OCI-LY1 (cell line): ENCODE results near the gene CCND1.

ENCODE experiments used
- H2AFZ ChIP-seq: fragments of 200-600 bp; sonication (generic), shearing (Covaris generic); 2 replicates; pipeline ENCODE4 v1.6.0; 2014; ENCODE audit warnings: antibody characterized with exemption, mild to moderate bottlenecking, low read length
- H3F3A ChIP-seq: fragments of 200-600 bp; sonication (generic), shearing (Covaris generic); 2 replicates; pipeline ENCODE4 v1.6.0; 2014; ENCODE audit warnings: mild to moderate bottlenecking, antibody characterized with exemption, low read length, moderate library complexity; ENCODE audit not compliant: insufficient read depth
- H3K27ac ChIP-seq: fragments of 200-600 bp; sonication (generic); 2 replicates; pipeline ENCODE4 v1.5.1; 2014; ENCODE audit warnings: low read length, mixed run types, mild to moderate bottlenecking, low read depth; ENCODE audit not compliant: poor library complexity, severe bottlenecking
- H3K27me3 ChIP-seq: fragments of 200-600 bp; sonication (generic); 2 replicates; pipeline ENCODE4 v1.6.0; 2014; ENCODE audit warnings: antibody characterized with exemption, mild to moderate bottlenecking, low read length, moderate library complexity; ENCODE audit not compliant: insufficient read depth
- H3K36me3 ChIP-seq: fragments of 200-600 bp; sonication (generic); 2 replicates; pipeline ENCODE4 v1.6.1; 2014; ENCODE audit warnings: mild to moderate bottlenecking, antibody characterized with exemption, low read length, moderate library complexity, mixed read lengths; ENCODE audit not compliant: insufficient read depth
- H3K4me1 ChIP-seq: fragments of 200-600 bp; sonication (generic); 2 replicates; pipeline ENCODE4 v1.5.1; 2014; ENCODE audit warnings: mild to moderate bottlenecking, low read length, moderate library complexity; ENCODE audit not compliant: insufficient read depth, severe bottlenecking
- H3K4me2 ChIP-seq: fragments of 200-600 bp; sonication (generic), shearing (Covaris generic); 2 replicates; pipeline ENCODE4 v1.6.1; 2014; ENCODE audit warnings: low read length
- H3K4me3 ChIP-seq: fragments of 200-600 bp; sonication (generic); 2 replicates; pipeline ENCODE4 v1.5.1; 2014; ENCODE audit warnings: low read length, low read depth, mild to moderate bottlenecking, mixed read lengths; ENCODE audit not compliant: poor library complexity, severe bottlenecking
- H3K79me2 ChIP-seq: fragments of 200-600 bp; shearing (Covaris generic); 2 replicates; pipeline ENCODE4 v1.6.1; 2016; ENCODE audit warnings: mixed run types, low read length, mixed read lengths; ENCODE audit not compliant: insufficient read depth
- H3K9ac ChIP-seq: fragments of 200-600 bp; sonication (generic), shearing (Covaris generic); 2 replicates; pipeline ENCODE4 v1.6.1; 2014; ENCODE audit warnings: mild to moderate bottlenecking, low read length, mixed read lengths
- H3K9me2 ChIP-seq: fragments of 200-600 bp; sonication (generic), shearing (Covaris generic); 2 replicates; pipeline ENCODE4 v1.6.1; 2014; ENCODE audit warnings: low read depth, mild to moderate bottlenecking, low read length, mixed read lengths
- H3K9me3 ChIP-seq: fragments of 200-600 bp; shearing (Covaris generic); 2 replicates; pipeline ENCODE4 v1.6.1; 2014; ENCODE audit warnings: low read length, mixed read lengths
- H4K20me1 ChIP-seq: fragments of 200-600 bp; sonication (generic), shearing (Covaris generic); 2 replicates; pipeline ENCODE4 v1.6.0; 2016; ENCODE audit warnings: mild to moderate bottlenecking, low read length; ENCODE audit not compliant: insufficient read depth
- CTCF ChIP-seq: fragments of 200-600 bp; sonication (generic), shearing (Covaris generic); IDR thresholded peaks from 2 replicates; pipeline ENCODE4 v1.5.1; 2017; ENCODE audit warnings: mild to moderate bottlenecking, antibody characterized with exemption, low read length, moderate library complexity, mixed read lengths
- EZH2 ChIP-seq: fragments of 200-600 bp; sonication (generic), shearing (Covaris generic); IDR thresholded peaks from 2 replicates; pipeline ENCODE4 v1.8.0; 2017; ENCODE audit warnings: borderline replicate concordance, mixed run types, mild to moderate bottlenecking, antibody characterized with exemption, low read length, moderate library complexity, mixed read lengths

CCND1 gene

DNA sequence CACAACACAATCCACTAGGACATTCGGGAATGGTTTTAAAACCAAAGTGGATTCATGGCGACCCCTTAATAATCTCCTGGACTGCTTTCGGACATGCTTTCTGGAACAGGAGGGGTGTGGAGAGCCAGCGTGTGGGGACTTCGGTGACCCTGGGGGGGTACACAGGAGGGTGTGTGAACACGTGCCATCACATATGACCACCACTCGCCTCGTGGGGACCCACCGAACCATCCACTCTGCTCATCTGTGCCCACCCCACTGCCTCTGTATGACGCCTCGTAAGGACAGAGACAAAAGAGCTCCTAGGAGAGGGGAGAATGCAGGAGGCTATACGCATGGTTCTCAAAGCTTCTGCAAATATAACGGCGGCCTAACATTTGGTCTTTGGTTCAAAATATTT, 25.3 kb downstream of the CCND1 start:
- Histone ChIP-seq H4K20me1 (no peaks in the 10 kb centered on the region), H3K27me3 (no peaks in the 10 kb centered on the region), H3K36me3 (no peaks in the 10 kb centered on the region), H3K4me3 (no peak overlapping the region), H3K9me3 (no peaks in the 10 kb centered on the region), H3K9me2 (no peaks in the 10 kb centered on the region), H3K9ac (no peak overlapping the region), H2AFZ (no peak overlapping the region), H3K27ac (no peak overlapping the region), H3K4me1 (no peaks in the 10 kb centered on the region), H3F3A (no peaks in the 10 kb centered on the region), H3K4me2 (no peak overlapping the region), H3K79me2 (no peaks in the 10 kb centered on the region)
- no peak for TF ChIP-seq EZH2
- no peak for TF ChIP-seq CTCF

DNA sequence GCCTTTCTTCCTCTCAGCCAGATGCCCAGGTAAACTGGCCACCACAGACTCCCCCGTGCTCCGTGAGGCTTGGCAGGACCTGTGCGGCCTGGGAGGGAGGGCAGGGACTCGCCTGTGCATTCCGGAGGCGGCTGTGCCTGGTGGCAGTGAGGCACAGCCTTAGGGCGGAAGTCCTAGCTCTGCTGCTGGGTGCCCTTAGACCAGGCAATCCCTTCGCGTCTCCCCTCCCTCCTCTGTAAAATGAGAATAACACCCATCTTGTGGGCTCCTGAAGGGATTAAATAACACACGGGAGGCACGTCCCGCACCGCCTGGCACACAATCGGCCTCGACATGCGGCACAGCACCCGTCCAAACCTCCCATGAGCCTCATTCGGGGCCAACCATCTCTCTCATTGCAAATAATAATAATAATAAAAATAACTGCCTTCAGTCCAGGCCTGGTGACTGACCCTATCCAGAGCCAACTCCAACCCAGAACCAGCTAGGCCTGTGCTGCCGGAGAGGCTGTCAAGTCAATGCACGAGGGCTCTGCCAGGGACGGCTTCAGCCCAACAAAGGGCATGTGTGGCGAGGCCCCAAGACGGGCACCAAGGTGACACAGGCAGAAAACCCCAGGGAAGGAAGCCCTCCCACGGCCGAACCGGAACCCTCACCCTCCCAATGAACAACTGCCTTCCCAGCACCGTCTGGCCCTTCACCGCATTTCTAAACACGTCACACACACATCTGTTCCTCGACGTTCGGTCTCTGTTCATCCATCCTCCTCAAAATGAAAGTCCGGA, 26.0 kb downstream of the CCND1 start:
- Histone ChIP-seq H3K4me1 (no peaks in the 10 kb centered on the region), H2AFZ (no peak overlapping the region), H3K79me2 (no peaks in the 10 kb centered on the region), H3K9me3 (no peaks in the 10 kb centered on the region), H3K27ac (no peak overlapping the region), H3K27me3 (no peaks in the 10 kb centered on the region), H4K20me1 (no peaks in the 10 kb centered on the region), H3K4me2 (no peak overlapping the region), H3K36me3 (peaks cover 6% of the 10 kb centered on the region), H3K4me3 (no peak overlapping the region), H3K9ac (no peak overlapping the region), H3K9me2 (no peaks in the 10 kb centered on the region), H3F3A (no peaks in the 10 kb centered on the region)
- TF ChIP-seq CTCF (no peak), EZH2 (no peak)

DNA sequence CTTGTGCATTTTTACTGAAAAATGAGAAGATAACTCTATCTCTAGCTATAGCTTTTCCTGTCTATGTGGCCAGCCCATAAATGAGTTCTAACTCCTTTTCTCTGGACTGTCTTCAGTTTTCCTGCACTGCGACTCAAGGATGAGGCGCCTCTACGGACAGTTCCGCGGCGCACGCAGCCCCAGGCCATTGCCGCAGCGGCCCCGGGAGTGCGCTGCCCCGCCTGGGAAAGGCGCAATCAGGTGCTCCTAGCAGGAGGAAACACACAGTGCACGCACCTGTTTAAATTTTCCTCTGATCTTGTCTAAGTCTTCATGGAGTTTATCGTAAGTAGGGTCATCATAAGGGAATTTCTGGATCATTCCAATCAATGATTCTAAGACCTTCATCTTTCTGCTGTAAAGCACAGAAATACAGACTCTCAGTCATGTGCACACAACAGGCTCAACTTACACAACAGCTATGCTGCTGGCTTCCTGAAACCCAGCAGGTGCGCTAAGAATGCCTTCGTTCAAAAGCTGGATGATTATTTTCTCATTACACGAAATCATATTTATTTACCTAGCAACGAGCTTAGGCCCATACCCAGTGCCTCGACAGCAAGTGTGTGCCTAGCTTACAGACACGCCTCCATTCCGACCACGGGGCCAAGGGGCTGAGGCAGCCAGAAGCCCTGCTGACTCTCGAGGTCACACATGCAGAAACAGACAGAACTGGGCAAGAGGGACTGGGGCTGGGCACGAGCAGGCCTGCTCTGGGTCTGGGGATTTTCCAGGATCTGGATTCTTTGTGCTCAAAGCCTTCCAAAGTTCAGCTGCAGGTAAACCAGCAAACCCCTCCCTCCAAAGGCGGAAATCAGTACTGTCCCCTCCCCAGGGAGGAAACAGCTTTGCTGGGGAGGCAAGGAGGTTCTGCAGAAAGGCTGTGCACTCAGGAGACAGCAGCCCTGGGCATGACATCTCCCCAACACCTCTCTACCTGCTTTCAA, 27.0 kb downstream of the CCND1 start:
- H3K9ac ChIP-seq: no peak overlapping the region
- H4K20me1 ChIP-seq: no peaks in the 10 kb centered on the region

More for the DNA sequence above, 27.0 kb downstream of the CCND1 start:
- peaks cover 9% of the 10 kb centered on the region for H3K36me3 ChIP-seq
- no peaks in the 10 kb centered on the region for H3K9me3 ChIP-seq
- H2AFZ ChIP-seq: no peak overlapping the region
- H3K27ac ChIP-seq: no peak overlapping the region
- no peak overlapping the region for H3K4me3 ChIP-seq
- no peaks in the 10 kb centered on the region for H3F3A ChIP-seq
- no peaks in the 10 kb centered on the region for H3K9me2 ChIP-seq
- no peaks in the 10 kb centered on the region for H3K27me3 ChIP-seq
- no peaks in the 10 kb centered on the region for H3K79me2 ChIP-seq
- no peak overlapping the region for H3K4me2 ChIP-seq
- TF ChIP-seq EZH2 (no peak), CTCF (no peak)
- H3K4me1 ChIP-seq: no peaks in the 10 kb centered on the region
